HG03139 (cell line): ENCODE measurements around the gene CRELD2.

Experiments
- ATAC-seq: cut with Tn5 transposase; IDR thresholded peaks from one replicate; pipeline ENCODE4 v1.9.1; 2021; ENCODE audit not compliant: unreplicated experiment

CRELD2 gene

DNA sequence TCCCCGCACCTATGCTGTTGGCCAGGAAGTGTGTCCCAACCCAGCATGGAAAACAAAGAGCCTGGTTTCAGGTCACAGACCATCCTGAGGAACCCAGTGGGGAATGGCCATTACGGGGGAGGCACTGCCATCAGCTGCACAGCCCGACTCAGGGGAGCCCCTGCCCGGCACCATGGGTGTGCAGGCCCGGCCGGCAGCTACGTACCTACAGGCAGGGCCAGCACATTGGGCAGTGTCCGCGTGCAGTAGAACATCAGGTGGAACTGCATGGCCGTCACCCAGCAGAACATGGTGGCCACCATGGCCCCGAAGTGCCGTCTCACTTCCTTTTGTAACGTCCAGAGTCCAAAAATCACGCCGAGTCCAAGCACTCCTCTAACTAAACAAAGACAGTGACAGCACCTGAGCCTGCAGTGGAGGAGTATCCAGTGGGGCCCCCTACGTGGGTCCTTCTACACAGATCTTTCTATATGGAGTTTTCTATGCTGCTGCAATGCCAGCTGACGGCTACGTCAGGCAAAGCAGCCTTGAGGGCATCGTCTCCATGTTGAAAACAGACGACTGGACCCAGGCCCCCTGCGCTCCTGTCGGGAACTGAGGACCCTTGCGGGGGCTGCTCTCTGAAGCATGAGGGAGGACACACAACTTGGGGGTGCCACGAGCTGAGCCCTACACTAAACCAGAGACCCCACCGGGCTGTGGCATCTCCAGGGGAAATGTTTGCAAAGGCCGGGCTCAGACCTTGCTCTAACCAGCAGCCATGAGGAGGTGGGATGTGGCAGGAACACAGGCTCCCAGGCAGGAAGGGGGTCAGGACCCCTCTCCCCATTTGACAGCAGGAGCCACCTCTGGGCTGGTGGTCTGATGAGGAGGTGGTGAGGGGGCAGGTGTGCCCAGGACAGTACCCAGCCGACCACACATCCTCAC lies 7.9 kb upstream of the CRELD2 start:
- no peak for ATAC-seq

DNA sequence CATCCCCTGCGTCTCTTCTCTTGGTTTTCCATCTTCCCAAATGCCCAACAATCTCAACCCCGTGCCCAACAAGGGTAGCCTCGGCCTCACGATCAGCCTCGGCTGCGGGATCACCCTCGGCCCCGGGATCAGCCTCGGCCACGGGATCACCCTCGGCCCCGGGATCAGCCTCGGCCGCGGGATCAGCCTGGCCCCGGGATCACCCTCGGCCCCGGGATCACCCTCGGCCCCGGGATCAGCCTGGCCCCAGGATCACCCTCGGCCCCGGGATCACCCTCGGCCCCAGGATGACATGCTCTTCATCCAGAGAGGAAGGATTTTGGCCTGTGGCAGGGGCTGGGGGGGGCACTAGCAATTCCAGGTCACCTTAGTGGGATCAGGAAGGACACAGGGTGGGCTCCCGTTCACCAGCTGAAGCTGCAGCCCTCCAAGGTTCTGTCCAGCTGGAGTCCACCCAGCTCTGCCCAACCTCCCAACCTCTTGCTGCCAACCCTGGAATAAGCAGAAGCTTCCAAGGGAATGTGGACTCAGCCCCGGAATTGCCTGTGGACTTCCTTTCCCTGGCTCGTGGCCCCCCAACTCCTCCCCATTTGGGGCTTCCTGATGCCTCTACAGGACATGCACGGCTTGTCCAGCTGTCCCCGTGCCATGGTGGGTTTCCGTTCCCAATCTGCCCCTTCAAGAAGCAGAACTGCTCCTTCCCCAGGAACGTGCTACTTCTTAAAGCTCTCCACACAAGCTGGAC lies 6.4 kb upstream of the CRELD2 start:
- no peak for ATAC-seq

DNA sequence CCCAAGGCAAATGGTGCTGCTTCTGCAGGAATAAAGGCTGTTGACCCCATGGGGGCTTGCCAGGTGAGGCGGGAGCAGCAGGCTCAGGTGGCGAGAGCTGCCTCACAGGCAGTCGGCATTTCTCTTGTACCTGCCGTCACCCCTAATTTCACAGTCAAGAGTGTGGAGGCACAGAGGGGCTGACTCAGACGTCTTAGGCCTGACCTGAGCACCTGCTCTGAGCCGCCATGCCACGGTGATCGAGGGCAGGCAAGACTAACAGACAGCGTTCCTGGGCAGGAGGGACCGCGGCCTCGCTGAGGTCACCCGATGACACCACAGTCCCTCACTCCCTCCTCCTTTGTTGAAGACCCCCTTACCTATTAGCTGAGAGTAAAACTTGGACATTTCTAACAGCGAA lies 5.4 kb upstream of the CRELD2 start:
- ATAC-seq, result no peak

DNA sequence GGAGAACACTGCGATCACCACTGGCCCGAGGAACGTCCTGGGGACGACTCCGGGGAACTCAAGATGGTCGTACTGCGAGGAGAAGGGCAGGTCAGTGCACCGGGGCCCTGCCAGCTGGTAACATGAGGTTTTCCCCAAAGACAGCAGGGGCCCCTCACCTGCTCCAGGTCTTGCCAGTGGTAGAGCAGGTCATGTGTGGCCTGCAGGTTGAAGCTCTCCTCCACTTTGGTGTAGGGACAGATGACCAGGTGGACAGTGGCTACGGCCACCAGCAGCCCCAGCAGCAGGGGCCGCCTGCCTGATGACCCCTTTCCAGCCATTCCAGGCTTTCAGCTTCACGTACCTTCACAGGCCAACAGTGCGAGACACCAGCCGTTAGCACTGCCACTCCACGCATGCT lies 5.0 kb upstream of the CRELD2 start:
- no peak for ATAC-seq

DNA sequence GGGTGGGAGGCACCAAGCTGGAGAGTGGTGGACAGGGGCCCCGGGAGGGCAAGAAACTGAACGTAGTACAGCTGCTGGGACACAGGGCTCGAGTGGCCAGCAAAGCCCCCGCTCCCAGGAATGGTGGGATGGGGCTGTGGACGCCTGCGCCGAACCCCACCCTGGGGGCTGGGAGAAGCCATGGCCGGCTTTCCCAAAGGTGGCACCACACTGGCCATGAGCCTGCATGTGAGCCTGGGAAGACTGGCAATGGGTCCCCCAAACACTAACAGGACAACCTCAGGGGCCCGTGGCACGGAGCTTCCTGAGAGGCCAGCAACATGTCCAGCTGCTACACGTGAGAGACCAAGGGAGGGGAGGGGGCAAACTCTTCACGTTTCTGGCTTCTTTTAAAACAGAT lies 4.2 kb upstream of the CRELD2 start:
- no peak for ATAC-seq

DNA sequence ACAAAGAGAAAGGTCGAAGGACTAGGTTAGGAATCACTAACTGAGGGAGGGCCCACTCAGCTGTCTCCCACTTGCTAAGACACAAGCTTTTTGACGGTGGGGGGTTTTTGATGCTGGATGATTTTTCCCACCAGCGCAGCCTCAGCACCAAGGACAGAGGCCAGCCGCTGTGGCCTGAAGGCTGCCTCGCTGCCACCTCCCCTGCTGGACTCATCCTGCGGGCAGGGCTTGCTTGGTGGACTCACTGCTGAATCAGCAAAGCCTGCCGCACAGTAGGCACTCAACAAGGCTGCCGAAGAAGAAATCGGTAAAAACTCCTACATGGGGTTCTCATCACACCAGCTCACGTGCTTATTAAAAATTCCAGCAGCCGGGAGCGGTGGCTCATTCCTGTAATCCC lies 2.8 kb upstream of the CRELD2 start:
- no peak for ATAC-seq

DNA sequence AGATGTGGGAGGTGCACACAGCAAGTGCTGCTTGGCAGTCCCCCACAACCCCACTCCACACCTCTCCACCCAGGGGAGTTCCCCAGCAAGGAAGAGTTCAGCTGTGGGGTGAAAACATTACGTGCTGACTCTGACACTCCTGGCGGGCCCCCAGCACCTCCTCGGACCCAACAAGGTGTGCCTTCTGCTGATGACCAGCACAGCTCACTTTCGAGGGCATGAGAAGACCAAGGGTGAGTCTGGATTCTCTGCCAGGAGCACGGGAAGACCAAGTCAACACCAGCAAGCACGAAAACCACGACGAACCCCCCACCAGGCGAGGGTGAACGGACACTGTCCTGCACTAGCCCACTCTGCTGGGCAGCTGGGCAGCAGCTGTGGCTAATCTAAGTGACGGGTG lies 1.6 kb upstream of the CRELD2 start:
- no peak for ATAC-seq

DNA sequence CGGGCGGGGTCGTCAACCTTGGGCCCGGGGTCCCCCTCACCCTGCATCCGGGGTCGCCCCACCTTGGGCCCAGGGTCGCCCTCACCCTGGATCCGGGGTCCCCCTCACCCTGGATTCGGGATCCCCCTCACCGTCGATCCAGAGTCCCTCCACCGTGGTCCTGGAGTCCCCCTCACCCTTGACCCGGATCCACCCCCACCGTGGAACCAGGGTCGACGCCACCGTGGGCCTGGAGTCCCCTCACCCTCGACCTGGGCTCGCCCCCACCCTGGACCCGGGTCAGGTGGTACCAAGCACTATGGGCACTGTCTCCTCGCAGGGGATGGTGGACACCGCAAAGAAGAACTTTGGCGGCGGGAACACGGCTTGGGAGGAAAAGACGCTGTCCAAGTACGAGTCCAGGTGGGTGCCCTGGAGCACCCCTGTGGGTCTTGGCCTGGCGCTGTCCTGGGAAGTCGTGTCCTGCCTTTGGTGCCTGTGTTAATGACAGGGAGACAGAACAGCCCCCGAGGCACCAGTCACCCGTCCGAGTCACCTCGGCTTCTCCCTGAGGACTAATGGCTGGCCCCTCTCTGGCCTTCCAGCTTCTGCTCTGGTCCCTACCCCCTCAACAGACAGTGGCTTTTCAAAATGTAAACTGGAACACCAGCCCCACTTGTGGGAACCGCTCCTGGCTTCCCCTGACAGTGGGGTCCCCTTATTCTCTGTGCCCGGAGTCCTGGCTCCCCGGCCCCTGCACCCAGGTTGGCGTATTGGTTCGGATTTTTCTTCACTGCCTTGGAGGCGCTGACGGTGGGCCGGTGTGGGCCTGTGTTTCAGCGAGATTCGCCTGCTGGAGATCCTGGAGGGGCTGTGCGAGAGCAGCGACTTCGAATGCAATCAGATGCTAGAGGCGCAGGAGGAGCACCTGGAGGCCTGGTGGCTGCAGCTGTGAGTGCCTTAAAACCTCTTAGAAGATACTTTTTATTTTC lies 762 bp downstream of the CRELD2 start:
- ATAC-seq, result no peak

DNA sequence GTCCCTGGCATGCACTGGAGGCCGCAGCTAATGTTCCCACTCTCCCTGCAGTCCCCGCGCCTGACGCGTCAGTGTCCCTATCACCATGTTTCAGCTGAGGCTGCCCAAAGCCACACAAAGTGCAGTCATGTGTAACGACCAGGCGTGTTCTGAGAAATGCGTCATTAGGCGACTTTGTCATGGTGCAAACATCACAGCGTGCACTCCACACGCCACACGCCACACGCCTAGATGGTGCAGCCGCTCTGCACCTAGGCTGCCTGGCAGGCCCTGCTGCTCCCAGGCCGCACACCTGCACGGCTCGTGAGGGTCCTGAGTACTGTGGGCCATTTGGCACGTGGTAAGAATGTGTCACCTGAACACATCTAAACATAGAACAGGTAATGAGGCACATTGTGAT lies 2.4 kb downstream of the CRELD2 start:
- ATAC-seq, result no peak

DNA sequence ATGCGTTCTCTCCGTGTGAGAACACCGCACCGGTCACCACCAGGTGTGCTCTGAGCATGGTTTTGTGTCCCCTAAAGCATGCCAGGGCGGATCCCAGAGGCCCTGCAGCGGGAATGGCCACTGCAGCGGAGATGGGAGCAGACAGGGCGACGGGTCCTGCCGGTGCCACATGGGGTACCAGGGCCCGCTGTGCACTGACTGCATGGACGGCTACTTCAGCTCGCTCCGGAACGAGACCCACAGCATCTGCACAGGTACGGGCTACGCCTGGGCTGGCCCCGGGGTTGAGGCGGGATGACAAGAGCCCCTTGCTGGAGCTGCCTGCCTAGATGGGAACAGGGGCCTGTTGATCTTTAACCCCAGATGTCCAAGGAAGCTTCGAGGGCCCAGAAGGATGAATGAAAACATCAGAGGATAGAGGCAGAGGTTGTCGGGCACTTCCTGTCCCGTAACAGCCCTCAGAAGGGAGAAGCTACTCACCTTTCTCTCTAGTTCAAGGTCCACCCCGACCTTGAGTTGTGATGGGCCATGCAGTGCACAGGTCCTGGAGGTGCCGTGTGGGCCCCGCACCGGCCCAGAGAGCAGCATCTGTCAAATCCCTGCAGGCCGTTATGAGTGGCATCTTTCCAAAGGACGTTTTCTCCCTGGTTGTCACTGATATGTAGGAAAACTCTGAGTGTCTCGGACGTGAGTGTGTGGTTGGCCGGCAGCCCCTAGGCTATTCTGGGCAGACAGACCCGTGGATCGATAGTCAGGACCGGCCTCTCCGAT lies 3.3 kb downstream of the CRELD2 start:
- ATAC-seq, result no peak

DNA sequence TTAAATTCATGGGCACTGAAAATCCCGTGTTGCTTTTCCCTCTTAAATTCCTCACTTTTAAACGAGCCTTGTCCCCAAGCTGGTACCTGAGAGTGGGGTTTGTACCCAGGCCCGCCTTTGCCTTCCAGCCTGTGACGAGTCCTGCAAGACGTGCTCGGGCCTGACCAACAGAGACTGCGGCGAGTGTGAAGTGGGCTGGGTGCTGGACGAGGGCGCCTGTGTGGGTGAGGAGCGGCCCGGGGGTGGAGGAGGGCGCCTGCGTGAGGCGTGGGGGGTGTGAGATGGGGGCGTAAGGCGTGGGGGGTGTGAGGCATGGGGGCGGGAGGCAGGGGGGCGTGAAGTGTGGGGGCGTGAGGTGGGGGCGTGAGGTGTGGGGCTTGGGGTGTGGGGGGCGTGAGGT lies 4.0 kb downstream of the CRELD2 start:
- no peak for ATAC-seq

DNA sequence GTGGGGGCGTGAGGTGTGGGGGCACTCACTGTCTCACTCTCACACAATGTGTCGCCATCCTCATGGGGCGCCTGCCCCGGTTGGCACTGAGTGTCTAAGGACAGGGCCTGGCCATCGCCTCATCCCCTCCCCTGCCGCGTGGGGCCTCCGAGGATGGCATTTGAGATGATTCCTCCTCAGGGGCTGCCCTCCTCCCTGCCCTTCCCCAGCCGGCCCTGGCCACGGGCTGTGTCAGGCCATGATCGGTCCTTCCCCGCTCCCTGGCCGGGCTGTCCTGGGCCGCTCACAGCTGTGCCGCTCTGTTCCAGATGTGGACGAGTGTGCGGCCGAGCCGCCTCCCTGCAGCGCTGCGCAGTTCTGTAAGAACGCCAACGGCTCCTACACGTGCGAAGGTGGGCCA lies 4.5 kb downstream of the CRELD2 start:
- no peak for ATAC-seq

DNA sequence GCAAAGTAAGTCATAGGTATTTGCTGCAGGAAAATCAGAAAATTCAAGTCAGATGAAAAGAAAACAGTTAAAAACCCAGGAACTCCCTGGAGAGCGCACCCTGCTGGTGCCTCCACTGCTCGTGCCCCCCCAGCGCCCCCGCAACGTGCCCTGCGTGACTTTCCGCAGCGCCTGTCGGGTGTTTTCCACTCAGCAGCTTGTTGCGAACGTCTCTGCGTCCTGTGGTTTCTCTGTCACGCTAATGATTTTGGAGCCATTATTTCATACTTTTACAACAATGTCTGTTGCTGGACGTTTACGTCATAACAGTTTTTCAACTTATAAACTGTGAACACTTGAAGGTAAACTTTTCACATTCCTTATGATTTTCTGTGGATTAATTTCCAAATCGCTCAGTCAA lies 5.0 kb downstream of the CRELD2 start:
- ATAC-seq, result no peak

DNA sequence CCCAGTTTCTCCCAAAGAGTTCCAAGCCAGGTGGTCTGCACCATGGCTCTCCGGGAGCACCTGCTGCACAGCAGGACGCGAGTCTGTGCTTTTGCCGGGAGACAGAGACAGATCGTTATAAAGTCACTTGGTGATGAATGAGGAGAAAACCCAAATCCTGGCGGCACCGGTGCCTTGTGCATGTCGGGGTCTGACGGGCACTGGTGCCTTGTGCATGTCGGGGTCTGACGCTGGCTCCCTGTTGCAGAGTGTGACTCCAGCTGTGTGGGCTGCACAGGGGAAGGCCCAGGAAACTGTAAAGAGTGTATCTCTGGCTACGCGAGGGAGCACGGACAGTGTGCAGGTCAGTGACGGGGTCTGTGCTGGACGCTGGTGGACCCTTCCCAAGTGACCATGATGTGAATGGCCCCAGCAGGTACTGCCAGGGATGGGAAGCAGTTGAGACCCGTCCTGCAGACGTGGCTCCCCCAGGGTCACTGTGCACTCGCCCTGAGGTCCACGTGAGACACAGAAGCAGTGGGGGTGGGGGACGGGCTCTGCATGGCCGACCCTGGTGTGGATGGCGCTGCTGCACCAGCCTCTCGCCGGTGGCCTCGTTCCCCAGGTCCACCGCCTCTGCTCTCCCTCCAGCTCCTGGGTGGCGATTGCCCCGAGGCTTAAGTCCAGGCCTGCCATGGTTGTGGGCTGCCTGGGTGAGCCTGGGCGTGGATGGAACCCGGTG lies 5.8 kb downstream of the CRELD2 start:
- no peak for ATAC-seq

DNA sequence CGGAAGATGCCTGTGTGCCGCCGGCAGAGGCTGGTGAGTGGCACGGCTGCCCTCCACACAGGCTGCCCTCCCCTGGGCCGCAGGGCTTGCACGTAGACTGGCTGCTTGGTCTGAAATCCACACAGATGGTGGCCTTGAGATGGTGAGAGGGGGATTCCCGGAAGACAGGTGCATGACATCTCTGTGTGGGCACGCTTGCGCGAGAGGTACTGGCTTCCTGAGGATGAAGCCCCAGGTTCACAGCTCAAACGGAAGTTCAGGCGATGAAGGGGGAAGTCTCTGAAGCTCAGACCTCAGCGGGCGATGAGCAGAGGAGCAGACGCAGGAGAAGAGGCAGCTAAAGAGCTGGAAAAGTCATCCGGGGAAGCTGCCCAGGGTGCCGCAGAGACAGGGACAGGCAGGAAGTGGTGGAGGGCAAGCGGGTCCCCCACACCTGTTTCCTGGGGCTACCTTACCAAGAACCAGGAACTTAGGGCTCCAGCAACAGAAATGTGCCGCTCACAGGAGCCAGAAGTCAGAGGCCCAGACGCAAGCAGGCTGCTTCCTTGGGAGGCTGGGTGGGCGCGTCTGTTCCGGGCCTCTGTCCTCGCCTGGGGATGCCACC lies 7.2 kb downstream of the CRELD2 start:
- no peak for ATAC-seq

DNA sequence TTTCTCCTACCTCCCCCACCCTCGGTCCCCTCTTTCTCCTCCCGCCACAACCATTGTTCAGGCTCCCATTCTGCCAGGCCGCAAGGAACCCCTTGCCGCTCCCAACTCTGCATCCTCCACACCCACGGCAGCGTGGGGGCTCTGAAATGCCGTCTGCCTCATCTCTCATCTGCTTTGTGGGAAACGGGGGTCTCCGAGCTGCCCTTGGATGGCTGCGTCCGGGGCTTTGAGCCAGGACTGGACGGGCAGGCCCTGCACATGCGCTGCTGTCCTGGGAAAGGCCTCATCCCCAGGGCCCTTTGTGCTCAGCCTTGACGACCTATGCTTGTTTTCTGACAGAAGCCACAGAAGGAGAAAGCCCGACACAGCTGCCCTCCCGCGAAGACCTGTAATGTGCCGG lies 8.5 kb downstream of the CRELD2 start:
- ATAC-seq, result no peak

DNA sequence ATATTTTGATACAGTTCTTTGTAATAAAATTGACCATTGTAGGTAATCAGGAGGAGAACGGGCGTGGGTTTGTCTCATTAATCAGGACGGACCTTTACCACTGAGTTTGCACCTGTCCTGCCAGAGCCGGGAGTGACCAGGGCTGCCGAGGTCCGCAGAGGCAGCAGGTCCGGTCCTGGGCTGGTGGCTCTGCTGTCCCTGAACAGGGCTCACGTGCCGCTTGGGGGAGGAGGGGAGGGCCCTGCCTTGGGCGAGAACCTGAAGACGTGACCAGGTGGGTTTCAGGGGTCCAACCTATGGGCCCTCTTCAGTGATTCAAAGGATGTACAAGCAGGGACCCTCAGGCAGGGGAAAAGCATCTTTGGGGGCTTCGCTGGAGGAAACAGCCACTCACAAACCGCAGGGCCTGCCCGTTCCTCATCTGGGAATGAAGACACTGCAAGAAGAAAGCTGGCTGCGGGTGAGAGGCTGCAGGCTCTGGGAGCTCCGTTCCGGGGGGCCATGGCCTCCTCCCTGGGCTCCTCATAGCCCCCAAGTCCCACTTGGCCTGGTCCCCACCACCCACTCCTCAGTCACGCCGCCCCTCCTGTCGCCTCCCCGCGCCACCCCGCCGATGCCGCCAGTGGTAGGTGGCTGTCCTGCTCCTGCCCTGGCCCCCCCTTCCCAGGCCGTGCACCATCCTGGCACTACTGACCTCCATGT lies 9.2 kb downstream of the CRELD2 start:
- no peak for ATAC-seq

DNA sequence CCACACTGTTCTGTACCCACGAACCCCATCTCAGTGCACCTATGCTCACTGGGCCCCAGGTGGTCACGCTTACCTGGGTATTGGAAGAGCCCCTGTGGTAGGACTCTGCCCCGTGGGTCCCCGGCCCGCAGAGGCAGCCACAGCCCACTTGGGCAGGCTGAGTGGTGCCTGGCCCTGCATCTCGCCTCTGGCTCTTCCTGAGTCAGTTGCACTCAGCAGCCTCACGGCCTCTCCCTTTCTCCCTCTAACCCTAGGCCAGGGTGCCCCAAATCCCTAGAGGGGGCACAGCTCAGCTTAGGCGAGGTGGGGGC lies 9.7 kb downstream of the CRELD2 start:
- no peak for ATAC-seq
